IMR-90 (cell line): ENCODE data around the gene SLC19A1. TPM values are rescaled to one million over a fixed set of nuclear protein-coding genes. Genes with fewer than 3 reads are reported as not detected.

Experiments
- ATAC-seq: fragments of 200-7000 bp; cut with Tn5 transposase; 2 replicates; pipeline ENCODE4 v1.9.1; 2020; ENCODE audit warnings: low read depth, mild to moderate bottlenecking, moderate library complexity
- BruUV-seq: library from RNA; stranded (reverse); fragments of 400-500 nt; replicated peaks from 2 replicates; lab custom pipeline; 2021; lab: Mats Ljungman, UMichigan
- CTCF ChIA-PET: fragments of 300-600 bp; formaldehyde crosslinking; extraction: SDS; loops from one replicate; lab custom pipeline; 2021; ENCODE audit warnings: antibody characterized with exemption; lab: Yijun Ruan, JAX
- POLR2A ChIA-PET: fragments of 300-600 bp; sonication (Branson Sonifier 250); formaldehyde crosslinking; loops from one replicate; lab custom pipeline; 2022; ENCODE audit warnings: antibody characterized with exemption; ENCODE audit not compliant: unreplicated experiment; lab: Charles Lee
- DNase-seq: peaks from one replicate; pipeline ENCODE4 v3.0.0; 2013
- H2AFZ ChIP-seq: replicated peaks from 2 replicates; pipeline ENCODE3; 2013; ENCODE audit warnings: low read length, mild to moderate bottlenecking; ENCODE audit not compliant: poor library complexity
- H2AK5ac ChIP-seq: 2 replicates; pipeline ENCODE4 v1.6.1; 2013; ENCODE audit warnings: low read depth, low read length, inconsistent platforms
- H2AK9ac ChIP-seq: replicated peaks from 2 replicates; pipeline ENCODE3; 2013; ENCODE audit warnings: mild to moderate bottlenecking, low read depth, low read length, moderate library complexity; ENCODE audit not compliant: poor library complexity
- H2BK120ac ChIP-seq: 2 replicates; pipeline ENCODE4 v1.6.1; 2013; ENCODE audit warnings: low read depth, low read length, inconsistent platforms
- H2BK15ac ChIP-seq: 3 replicates; pipeline ENCODE4 v1.6.1; 2013; ENCODE audit warnings: low read depth, low read length, inconsistent platforms
- H2BK20ac ChIP-seq: 2 replicates; pipeline ENCODE4 v1.6.1; 2013; ENCODE audit warnings: low read depth, mild to moderate bottlenecking, inconsistent platforms, low read length, moderate library complexity
- H2BK5ac ChIP-seq: 2 replicates; pipeline ENCODE4 v1.6.1; 2013; ENCODE audit warnings: mild to moderate bottlenecking, low read depth, low read length, inconsistent platforms; ENCODE audit not compliant: poor library complexity, severe bottlenecking
- H3K14ac ChIP-seq: replicated peaks from 2 replicates; pipeline ENCODE4 v1.6.1; 2013; ENCODE audit warnings: low read depth, low read length, inconsistent platforms
- H3K18ac ChIP-seq: 2 replicates; pipeline ENCODE4 v1.6.1; 2013; ENCODE audit warnings: low read depth, low read length, control low read depth
- H3K23ac ChIP-seq: 2 replicates; pipeline ENCODE4 v1.6.1; 2013; ENCODE audit warnings: low read depth, low read length, inconsistent platforms
- H3K27ac ChIP-seq: 2 replicates; pipeline ENCODE4 v1.5.1; 2013; ENCODE audit warnings: mild to moderate bottlenecking, control low read depth, low read length; ENCODE audit not compliant: insufficient read depth
- H3K27me3 ChIP-seq: 2 replicates; pipeline ENCODE4 v1.6.1; 2013; ENCODE audit warnings: low read length; ENCODE audit not compliant: control insufficient read depth, insufficient read depth
- H3K36me3 ChIP-seq: 2 replicates; pipeline ENCODE4 v1.6.1; 2013; ENCODE audit warnings: low read length, mixed read lengths; ENCODE audit not compliant: control insufficient read depth, insufficient read depth
- H3K4ac ChIP-seq: 2 replicates; pipeline ENCODE4 v1.6.1; 2013; ENCODE audit warnings: low read depth, low read length, inconsistent platforms
- H3K4me1 ChIP-seq: 2 replicates; pipeline ENCODE4 v1.6.1; 2013; ENCODE audit warnings: low read length, mixed read lengths; ENCODE audit not compliant: control insufficient read depth, insufficient read depth
- H3K4me2 ChIP-seq: 2 replicates; pipeline ENCODE4 v1.6.1; 2013; ENCODE audit warnings: low read depth, mild to moderate bottlenecking, control low read depth, low read length, moderate library complexity
- H3K4me3 ChIP-seq: 2 replicates; pipeline ENCODE4 v1.5.1; 2013; ENCODE audit warnings: low read depth, mild to moderate bottlenecking, control low read depth, low read length, moderate library complexity; ENCODE audit not compliant: insufficient read depth
- H3K56ac ChIP-seq: 2 replicates; pipeline ENCODE4 v1.6.1; 2013; ENCODE audit warnings: low read length, inconsistent platforms; ENCODE audit not compliant: insufficient read depth; ENCODE audit errors: extremely low read depth
- H3K79me1 ChIP-seq, 2 experiments: 2 replicates each; pipeline ENCODE4 v1.6.1; 2013; ENCODE audit warnings: low read length in 2 of 2, inconsistent platforms in 1 of 2, low read depth in 1 of 2
- H3K9ac ChIP-seq: 2 replicates; pipeline ENCODE4 v1.6.1; 2013; ENCODE audit warnings: low read depth, low read length, control low read depth
- H3K9me1 ChIP-seq: 2 replicates; pipeline ENCODE4 v1.6.1; 2013; ENCODE audit warnings: low read length, inconsistent platforms; ENCODE audit not compliant: insufficient read depth
- H3K9me3 ChIP-seq: 2 replicates; pipeline ENCODE4 v1.6.1; 2013; ENCODE audit warnings: low read length; ENCODE audit not compliant: control insufficient read depth, insufficient read depth
- H4K20me1 ChIP-seq: 2 replicates; pipeline ENCODE4 v1.6.1; 2013; ENCODE audit warnings: low read length, inconsistent platforms; ENCODE audit not compliant: insufficient read depth
- H4K5ac ChIP-seq: 2 replicates; pipeline ENCODE4 v1.6.1; 2013; ENCODE audit warnings: mild to moderate bottlenecking, low read depth, low read length, control low read depth
- H4K8ac ChIP-seq, 2 experiments: 2 replicates each; pipeline ENCODE4 v1.6.1; 2013; ENCODE audit warnings: low read depth in 2 of 2, low read length in 2 of 2, control low read depth in 1 of 2, inconsistent platforms in 1 of 2
- H4K91ac ChIP-seq: 2 replicates; pipeline ENCODE4 v1.6.1; 2013; ENCODE audit warnings: low read depth, low read length, inconsistent platforms; ENCODE audit not compliant: insufficient read depth
- BHLHE40 ChIP-seq: fragments of 150-350 bp; IDR thresholded peaks from 2 replicates; pipeline ENCODE4 v1.6.1; 2016; ENCODE audit warnings: mild to moderate bottlenecking, low read depth, low read length
- CEBPB ChIP-seq: IDR thresholded peaks from 2 replicates; pipeline ENCODE4 v1.6.1; 2012; ENCODE audit warnings: low read depth, low read length, improper control_type of control experiment
- CHD1 ChIP-seq: IDR thresholded peaks from 2 replicates; pipeline ENCODE4 v1.6.1; 2012; ENCODE audit warnings: low read depth, low read length, improper control_type of control experiment
- FOS ChIP-seq: fragments of 150-350 bp; IDR thresholded peaks from 2 replicates; pipeline ENCODE4 v1.6.1; 2016; ENCODE audit warnings: low read depth, low read length
- MAFK ChIP-seq: IDR thresholded peaks from 2 replicates; pipeline ENCODE4 v1.6.1; 2012; ENCODE audit warnings: low read depth, low read length, improper control_type of control experiment
- MAZ ChIP-seq: IDR thresholded peaks from 2 replicates; pipeline ENCODE4 v1.6.1; 2012; ENCODE audit warnings: low read depth, mild to moderate bottlenecking, low read length, improper control_type of control experiment, moderate library complexity, borderline replicate concordance
- MXI1 ChIP-seq: IDR thresholded peaks from 2 replicates; pipeline ENCODE4 v1.6.1; 2012; ENCODE audit warnings: low read depth, mild to moderate bottlenecking, low read length, moderate library complexity, borderline replicate concordance
- NFE2L2 ChIP-seq: fragments of 150-350 bp; IDR thresholded peaks from 2 replicates; pipeline ENCODE4 v1.6.1; 2016; ENCODE audit warnings: low read depth, mild to moderate bottlenecking, low read length
- RAD21 ChIP-seq: IDR thresholded peaks from 2 replicates; pipeline ENCODE4 v1.6.1; 2012; ENCODE audit warnings: low read length, improper control_type of control experiment
- RCOR1 ChIP-seq: IDR thresholded peaks from 2 replicates; pipeline ENCODE4 v1.6.1; 2012; ENCODE audit warnings: mild to moderate bottlenecking, low read length, improper control_type of control experiment; ENCODE audit not compliant: insufficient replicate concordance
- RFX5 ChIP-seq: IDR thresholded peaks from 2 replicates; pipeline ENCODE4 v1.8.0; 2012; ENCODE audit warnings: low read depth, mild to moderate bottlenecking, low read length, moderate library complexity
- WGBS, 2 experiments: methylation state at CpG; one replicate each; pipeline versions ENCODE4 v1.1.5 to v1.1.7; 2013; ENCODE audit warnings: missing lambda C conversion rate in 2 of 2; ENCODE audit not compliant: insufficient read length in 1 of 2; ENCODE audit errors: extremely low coverage in 2 of 2; 5-methylcytosine and 5-hydroxymethylcytosine counted together
- dilution Hi-C: fragments of 300-500 bp; cut with HindIII; formaldehyde crosslinking; loops from one replicate; pipeline ENCODE4 v1.14.3; 2018; ENCODE audit warnings: low sequenced_read_pairs; ENCODE audit not compliant: unreplicated experiment
- in situ Hi-C: fragments of 300-500 bp; cut with MboI; formaldehyde crosslinking; loops from 3 replicates; pipeline ENCODE4 v1.14.3; 2019; ENCODE audit warnings: low sequenced_read_pairs, inconsistent platforms, mixed read lengths
- intact Hi-C: fragments of 100-400 bp; cut with micrococcal nuclease; formaldehyde crosslinking; loops from 2 replicates; pipeline ENCODE4 v1.10.0; 2022
- polyA plus RNA-seq, 3 experiments: library from polyadenylated mRNA; depleted of rRNA; stranded (reverse); fragments of >200 nt; gene quantifications; 2 replicates each; pipeline ENCODE4 v1.2.3, GENCODE V29; 2012; ENCODE audit warnings: low replicate concordance in 1 of 3
- total RNA-seq: library from RNA; depleted of rRNA; stranded (reverse); fragments of >200 nt; gene quantifications from 2 replicates; pipeline ENCODE4 v1.2.3, GENCODE V29; 2012
- TF ChIP-seq, protein P1 (sequence below): fragments of 150-350 bp; IDR thresholded peaks from 2 replicates; pipeline ENCODE4 v1.6.1; 2016; ENCODE audit warnings: low read depth, mild to moderate bottlenecking, low read length, moderate library complexity, borderline replicate concordance
- TF ChIP-seq, protein P2 (sequence below): fragments of 150-350 bp; IDR thresholded peaks from 2 replicates; pipeline ENCODE4 v1.6.1; 2017; ENCODE audit warnings: mild to moderate bottlenecking, antibody characterized with exemption, low read length, low read depth
- TF ChIP-seq, protein P3 (sequence below): conservative IDR thresholded peaks from 2 replicates; pipeline ENCODE4 v1.5.1; 2012; ENCODE audit warnings: mild to moderate bottlenecking, low read depth, low read length, improper control_type of control experiment

The SLC19A1 gene
- total and polyA plus RNA-seq, 2 of the 4 experiments (the other 2 are of a cell fraction): 2.2 to 16.2 TPM

DNA sequence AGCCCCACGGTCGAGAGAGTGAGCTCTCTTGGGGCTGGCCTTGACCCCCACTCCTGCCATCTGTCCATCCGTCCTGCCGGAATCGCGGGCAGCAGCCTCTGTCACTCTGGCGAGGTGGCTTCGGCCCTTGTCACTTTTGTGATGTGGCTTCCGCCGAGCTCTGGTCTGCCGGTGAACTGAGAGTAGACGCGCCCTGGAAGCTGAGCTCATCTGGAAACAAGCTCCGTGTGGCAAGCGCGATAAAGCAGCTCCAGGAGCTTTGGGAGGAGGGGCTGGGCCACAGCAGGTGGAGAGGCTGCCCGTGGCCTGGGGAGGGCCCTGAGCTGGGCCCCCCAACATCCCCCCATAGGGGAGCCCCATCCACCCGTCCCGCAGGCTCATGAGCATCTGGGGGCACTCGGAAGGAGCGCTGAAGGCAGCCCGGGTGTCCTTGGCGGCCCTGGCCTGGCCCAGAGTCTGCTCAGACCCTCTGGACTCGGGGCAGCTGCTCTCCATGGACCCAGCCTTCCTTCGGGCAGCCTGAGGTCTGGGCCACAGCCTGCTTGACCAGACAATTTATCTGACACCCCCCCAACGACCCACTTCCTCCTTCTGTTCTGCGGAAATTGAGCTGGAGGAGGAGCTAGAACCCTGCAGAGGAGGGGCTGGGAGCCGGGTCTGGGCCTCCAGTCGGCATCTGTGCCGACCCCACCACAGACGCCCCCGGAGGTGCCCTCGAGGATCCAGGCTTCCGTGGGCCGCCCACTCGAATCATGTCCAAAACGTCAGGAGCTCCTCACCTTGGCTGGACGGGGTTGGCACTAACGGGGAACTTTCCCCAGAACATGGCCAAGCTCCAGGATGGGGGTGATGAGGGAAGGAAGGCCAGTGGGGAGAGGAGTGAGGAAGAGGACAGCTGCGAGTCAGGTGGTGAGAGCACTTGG lies 59.1 kb downstream of the SLC19A1 start:
- Histone ChIP-seq H2BK120ac (no peak overlapping the region), H3K9ac (no peak overlapping the region), H4K5ac (no peak overlapping the region), H3K4me1 (no peaks in the 10 kb centered on the region), H4K8ac (no peak overlapping the region), H2BK5ac (no peak overlapping the region), H3K4ac (no peak overlapping the region), H2BK20ac (no peak overlapping the region), H3K9me3 (no peaks in the 10 kb centered on the region), H3K56ac (no peak overlapping the region), H3K9me1 (peaks cover 11% of the 10 kb centered on the region), H3K27me3 (no peaks in the 10 kb centered on the region), H2AFZ (no peak overlapping the region), H2AK5ac (no peak overlapping the region), H4K20me1 (peaks cover 1% of the 10 kb centered on the region), H3K23ac (no peak overlapping the region), H2BK15ac (no peak overlapping the region), H3K79me1 (peaks cover 0 to 19% of the 10 kb centered on the region in 2 experiments; a peak in 2 of 4 replicates), H3K4me2 (no peak overlapping the region), H3K36me3 (peaks cover 72% of the 10 kb centered on the region), H3K27ac (no peak overlapping the region), H3K18ac (no peak overlapping the region), H2AK9ac (peak overlapping the region; percentile 28), H4K91ac (no peak overlapping the region), H3K14ac (no peak overlapping the region), H3K4me3 (no peak overlapping the region)
- intact Hi-C loops: no loop called here
- ATAC-seq (no peak), DNase-seq (no peak)
- dilution Hi-C loops: no loop called here
- in situ Hi-C loops: no loop called here
- WGBS, 2 experiments: 76% methylated on average over 16 of the region's 40 CpGs; no CpG with 5 or more reads in 1 of the 2 experiments
- ChIA-PET POLR2A (no interaction called here), CTCF (interaction anchor here (0.8 kb wide), 1 partner anchor 10 kb away, joined by 4 read pairs; no protein-coding TSS in a partner anchor)
- BruUV-seq: no TSS peak
- TF ChIP-seq RCOR1 (no peak), FOS (no peak), CEBPB (no peak), MAFK (no peak), NFE2L2 (no peak), MXI1 (no peak), BHLHE40 (no peak), RFX5 (no peak), CHD1 (no peak), MAZ (no peak), RAD21 (no peak)
- TF ChIP-seq, protein P1, sequence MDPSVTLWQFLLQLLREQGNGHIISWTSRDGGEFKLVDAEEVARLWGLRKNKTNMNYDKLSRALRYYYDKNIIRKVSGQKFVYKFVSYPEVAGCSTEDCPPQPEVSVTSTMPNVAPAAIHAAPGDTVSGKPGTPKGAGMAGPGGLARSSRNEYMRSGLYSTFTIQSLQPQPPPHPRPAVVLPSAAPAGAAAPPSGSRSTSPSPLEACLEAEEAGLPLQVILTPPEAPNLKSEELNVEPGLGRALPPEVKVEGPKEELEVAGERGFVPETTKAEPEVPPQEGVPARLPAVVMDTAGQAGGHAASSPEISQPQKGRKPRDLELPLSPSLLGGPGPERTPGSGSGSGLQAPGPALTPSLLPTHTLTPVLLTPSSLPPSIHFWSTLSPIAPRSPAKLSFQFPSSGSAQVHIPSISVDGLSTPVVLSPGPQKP: no peak
- TF ChIP-seq, protein P2, sequence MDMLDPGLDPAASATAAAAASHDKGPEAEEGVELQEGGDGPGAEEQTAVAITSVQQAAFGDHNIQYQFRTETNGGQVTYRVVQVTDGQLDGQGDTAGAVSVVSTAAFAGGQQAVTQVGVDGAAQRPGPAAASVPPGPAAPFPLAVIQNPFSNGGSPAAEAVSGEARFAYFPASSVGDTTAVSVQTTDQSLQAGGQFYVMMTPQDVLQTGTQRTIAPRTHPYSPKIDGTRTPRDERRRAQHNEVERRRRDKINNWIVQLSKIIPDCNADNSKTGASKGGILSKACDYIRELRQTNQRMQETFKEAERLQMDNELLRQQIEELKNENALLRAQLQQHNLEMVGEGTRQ: no peak
- TF ChIP-seq, protein P3, sequence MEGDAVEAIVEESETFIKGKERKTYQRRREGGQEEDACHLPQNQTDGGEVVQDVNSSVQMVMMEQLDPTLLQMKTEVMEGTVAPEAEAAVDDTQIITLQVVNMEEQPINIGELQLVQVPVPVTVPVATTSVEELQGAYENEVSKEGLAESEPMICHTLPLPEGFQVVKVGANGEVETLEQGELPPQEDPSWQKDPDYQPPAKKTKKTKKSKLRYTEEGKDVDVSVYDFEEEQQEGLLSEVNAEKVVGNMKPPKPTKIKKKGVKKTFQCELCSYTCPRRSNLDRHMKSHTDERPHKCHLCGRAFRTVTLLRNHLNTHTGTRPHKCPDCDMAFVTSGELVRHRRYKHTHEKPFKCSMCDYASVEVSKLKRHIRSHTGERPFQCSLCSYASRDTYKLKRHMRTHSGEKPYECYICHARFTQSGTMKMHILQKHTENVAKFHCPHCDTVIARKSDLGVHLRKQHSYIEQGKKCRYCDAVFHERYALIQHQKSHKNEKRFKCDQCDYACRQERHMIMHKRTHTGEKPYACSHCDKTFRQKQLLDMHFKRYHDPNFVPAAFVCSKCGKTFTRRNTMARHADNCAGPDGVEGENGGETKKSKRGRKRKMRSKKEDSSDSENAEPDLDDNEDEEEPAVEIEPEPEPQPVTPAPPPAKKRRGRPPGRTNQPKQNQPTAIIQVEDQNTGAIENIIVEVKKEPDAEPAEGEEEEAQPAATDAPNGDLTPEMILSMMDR: no peak
